CD1c-positive myeloid dendritic cell (primary cell): ENCODE results near the gene WDR6.
A peak's percentile ranks its signal among the peaks of the same experiment; 100 is the strongest.

Experiments used
- DNase-seq: peaks from one replicate; pipeline ENCODE4 v3.0.0-alpha.2; 2016; ENCODE audit errors: extremely low spot score

WDR6 gene

DNA sequence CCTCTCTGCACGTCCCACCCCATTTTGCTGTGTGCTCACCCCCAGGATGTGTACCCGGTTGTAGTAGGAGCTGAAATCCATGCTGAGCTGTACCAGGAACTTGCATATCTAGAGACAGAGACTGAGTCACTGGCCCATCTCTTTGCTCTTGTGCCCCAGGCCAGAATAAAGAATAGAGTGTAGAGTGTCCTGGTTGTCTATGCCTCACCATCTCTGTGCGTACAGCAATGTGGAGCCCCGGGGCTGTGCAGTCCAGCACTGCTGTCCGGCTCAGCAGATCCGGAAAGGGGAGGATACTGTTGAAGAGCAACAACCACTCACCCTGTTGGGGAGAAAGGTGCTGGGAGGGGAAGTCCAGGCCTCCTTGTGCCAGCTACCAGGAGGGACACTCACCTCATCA lies 8.6 kb downstream of the WDR6 start:
- no peak for DNase-seq

DNA sequence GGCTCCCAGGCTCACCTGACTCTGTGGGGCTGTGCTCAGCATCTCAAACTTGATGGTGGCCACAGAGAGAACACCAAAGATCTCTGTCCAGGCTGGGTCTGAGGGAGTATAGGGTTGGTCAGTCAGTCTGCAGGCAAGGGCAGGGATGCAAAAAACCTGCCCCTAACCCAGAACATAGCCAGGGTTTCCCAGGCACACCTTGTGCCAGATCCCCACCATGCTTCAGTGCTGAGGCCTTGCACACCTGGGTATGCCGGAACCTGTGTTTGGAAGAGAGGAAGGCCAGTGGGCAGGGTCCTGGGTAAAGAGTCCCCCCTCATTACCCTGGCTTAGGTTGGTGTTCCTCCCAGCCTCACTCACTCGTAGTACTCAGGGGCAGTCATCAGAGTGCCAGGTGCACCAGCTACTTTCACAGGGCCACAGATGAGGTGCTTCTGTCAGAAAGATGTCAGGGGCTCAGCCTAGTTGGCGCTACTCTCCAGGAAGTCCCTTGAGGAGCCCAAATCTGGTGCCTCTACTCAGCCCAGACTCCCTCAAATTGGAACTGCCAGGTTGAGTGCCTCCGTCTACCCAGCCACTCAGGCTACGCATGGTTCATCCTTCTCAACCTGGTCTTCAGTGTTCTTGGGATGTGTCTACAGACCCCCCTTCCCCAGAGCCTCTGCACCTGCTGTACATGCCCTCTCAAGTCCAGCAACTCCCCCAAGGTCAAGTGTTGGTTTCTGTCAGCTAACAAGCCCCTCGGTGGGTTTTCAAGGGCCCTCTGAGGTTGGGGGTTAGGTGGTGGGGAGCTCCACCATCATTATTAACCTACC lies 9.4 kb downstream of the WDR6 start:
- no peak for DNase-seq

DNA sequence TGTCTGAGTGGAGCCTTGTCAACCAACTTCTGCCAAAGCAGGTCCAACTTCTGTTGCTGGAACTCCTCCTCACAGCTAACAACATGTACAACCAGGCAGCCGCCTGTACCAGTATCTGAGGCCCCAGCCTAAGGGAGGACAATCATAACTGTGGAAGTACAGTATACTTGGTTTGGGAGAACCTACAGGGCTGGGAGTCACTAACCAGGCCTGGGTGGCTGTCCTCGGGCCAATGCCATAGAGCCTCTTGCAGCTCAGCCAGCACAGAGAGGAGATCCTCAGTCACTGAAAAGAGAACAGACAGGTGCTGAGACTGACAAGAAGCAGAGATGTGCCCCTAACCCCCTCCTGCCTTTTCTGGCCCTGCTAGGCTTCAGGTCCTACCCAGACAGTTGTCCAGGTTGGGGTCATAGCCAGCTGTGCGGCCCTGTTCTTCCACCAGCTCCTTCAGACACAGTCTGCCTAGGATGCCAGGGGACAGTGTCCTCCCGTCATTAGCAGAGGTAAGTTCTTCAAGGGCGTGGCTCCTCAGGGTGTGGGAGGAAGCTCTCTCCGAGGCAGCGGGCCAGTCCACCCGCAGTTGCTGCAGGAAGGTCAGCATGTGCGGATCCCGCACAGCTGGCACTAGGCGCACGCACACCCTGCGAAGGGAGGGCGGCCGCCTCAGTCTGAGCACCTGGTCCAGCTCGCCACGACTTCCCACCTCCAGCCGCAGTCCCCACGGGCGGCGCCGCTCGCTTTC lies 10.2 kb downstream of the WDR6 start:
- DNase-seq = peak; percentile 31

DNA sequence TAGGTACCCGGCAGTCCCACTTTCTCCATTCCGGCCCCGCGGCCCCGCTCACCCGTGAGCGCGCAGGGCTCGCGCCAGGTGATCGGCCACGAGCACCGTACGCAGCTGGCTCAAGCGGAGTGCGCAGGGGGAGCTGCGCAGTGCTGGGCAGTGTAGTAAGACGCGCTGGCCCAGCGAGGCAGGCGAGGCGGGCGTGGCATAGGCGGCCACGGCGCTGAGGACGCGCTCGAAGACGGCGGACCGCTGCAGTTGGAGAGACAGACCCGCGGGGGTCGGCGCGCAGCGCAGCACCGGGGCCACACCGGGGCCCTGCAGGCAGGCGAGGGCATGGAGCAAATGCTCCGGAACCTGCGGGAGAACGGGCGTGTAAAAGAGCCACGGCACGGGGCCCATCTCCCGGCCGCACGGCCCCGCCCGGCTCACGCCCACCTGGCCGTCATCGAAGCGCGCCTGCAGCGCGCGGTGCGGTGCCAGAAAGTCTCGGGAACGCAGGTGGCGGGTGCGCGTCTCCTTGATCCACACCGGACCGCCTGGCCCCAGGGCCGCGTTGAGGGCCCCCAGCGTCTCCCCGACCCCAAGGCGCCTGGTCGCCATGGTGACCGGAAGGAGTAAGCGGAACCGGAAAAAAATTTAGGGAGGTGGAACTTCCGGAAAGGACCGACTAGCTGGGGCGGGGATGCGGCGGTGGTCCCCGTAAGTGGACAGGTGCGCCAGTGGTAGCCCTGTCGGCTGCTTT lies 10.9 kb downstream of the WDR6 start, which contains the start of gene DALRD3:
TSS of gene DALRD3 (minus strand) at position 610 of the 736 bp plus-strand sequence. CDS start at position 594, 16 bp downstream.
- DNase-seq = peak; percentile 72

DNA sequence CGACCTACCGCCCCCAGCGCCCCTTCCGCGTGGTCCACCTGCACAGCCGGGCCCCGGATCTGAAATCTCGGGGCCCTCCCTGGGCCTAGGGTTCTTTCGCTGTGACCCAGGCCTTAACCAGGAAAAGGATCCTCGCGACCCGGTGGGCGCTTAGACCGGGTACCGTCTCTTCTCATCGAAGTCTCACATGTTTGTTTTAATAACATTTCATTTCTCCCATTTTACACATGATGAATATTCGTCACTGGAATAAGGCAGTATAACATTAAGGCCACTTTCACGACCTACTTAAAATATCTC lies 11.5 kb downstream of the WDR6 start:
- no peak for DNase-seq

DNA sequence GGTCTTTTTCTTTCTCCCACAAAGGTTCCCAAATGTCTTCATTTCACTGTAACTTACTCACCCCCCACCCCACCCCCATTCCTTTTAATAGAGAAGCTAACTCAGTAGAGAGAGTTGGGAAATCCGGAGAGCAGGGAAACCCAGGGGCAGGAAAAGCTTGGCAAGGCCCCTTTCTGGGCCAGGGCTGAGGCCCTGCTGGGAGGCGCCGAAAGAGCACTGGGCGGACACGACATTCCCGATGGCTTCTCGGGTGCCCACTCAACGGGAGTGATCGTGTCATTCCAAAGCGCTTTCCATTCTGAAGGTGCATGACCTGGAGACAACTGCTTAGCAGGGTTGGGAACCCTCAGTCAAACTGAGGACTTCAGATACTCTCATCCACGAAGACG lies 12.7 kb downstream of the WDR6 start:
- peak; percentile 49 for DNase-seq

DNA sequence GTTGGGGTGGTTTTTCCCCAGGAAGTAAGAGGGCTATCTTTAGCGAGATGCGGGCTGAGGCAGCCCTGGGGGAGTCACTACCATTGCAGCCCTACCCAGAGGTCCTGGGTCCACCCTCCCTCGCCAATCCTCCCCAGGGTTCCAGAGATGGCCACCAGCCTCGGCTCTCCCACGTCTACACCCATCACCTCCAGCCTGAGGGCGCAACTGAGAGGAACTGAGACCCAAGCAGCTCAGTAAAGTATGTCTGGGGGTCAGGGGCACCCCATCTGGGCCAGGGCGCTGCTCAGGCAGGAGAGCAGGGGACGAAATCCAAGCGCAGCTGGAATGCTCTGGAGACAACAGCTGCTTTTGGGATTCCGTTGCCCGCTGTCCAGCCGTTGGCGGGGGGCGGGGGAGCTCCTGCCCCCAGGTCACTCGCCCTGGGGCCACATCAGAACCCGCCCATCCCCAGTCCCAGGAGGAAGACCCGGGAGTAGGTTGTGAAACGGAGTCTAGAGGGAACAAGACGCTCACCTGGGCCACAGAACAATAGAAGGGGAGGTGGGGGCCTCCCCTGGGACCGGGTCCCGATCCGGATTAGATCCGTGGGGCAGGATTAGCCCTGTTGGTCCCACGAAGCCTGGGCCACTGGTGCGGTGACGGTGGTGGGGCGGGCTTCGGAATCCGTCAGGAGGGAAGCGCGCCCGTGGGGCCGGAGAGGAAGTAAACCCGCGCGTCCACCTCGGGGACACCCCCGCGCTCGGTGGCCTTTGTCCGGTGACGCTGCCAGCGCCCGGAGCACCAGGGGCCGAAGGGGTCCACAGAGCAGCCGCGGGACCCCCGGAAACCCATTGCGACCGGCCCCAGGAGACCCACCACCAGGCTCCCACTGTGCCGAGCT lies 13.4 kb downstream of the WDR6 start:
- DNase-seq = peak; percentile 89

DNA sequence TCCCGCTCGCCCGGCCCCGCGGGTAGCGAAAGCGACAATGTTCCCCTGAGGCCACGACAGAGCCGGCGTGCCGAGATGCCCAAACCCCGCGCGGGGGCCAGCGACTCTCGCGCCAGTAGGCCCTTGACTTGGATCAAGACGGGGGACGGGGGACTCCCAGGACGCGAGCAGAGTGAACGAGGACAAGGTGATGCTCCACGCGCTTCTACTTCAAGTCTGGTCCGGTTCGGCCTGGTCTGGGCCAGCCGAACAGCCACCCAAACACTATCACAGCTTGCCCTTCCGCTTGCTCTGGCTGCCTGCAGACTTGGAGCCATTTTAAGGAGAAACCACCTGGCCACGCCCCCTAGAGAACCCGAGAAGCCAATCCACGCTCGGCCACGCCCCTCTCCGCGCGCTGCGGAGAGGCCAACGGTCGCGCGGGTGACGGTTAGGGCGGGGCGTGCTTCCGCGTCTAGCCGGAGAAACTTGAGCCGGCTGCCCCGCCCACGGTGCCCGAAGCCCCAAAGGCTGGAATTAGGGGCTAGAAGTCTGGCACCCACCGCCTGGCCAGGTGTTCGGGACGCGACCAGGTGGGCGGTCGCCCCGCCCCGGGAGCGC lies 14.1 kb downstream of the WDR6 start:
- DNase-seq = peak; percentile 100

DNA sequence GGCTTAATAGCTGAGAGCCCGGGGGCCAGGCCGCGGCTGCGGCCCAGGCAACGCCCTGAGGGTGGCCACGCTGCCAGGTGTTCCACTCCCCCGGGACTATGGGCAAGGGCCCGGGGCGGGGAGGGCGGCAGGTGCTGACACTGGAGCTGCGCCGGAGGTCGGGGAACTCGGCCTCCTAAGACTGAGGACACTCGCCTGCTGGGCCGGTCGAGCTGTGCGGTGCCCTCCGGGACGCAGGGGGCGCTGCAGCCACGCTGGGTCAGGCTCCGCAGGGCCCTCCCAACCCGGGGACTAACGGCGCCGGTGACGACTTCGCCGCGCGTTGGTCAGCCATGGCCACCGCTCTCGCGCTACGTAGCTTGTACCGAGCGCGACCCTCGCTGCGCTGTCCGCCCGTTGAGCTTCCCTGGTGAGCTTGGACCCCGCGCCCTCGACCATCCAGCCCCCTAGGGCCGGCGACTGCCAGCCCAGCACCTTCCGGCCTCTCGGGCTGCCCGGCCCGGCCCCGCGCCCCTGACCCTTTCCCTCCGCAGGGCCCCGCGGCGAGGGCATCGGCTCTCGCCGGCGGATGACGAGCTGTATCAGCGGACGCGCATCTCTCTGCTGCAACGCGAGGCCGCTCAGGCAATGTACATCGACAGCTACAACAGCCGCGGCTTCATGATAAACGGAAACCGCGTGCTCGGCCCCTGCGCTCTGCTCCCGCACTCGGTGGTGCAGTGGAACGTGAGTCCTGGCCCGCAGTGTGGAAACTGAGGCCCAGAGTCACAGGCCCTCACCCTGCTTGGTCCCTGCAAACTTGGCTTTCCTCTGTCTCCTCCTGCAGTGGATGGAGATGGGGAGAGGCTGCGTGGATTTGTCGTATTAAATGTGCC lies 14.9 kb downstream of the WDR6 start, which contains the start of gene NDUFAF3:
TSS of gene NDUFAF3 (plus strand) at position 309 of the 875 bp plus-strand sequence. CDS start at position 333, 24 bp downstream.
- DNase-seq = peak; percentile 96

DNA sequence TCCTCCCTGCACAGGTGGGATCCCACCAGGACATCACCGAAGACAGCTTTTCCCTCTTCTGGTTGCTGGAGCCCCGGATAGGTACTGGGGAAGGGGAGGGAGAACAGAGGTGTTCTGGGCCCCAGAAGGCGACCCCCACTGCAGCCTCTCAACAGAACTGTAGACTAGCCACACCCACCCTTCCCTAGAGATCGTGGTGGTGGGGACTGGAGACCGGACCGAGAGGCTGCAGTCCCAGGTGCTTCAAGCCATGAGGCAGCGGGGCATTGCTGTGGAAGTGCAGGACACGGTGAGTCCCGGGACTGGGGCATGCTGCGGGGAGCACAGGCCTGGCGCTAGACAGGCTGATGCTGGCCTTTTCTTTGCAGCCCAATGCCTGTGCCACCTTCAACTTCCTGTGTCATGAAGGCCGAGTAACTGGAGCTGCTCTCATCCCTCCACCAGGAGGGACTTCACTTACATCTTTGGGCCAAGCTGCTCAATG lies 15.5 kb downstream of the WDR6 start:
- DNase-seq = no peak

DNA sequence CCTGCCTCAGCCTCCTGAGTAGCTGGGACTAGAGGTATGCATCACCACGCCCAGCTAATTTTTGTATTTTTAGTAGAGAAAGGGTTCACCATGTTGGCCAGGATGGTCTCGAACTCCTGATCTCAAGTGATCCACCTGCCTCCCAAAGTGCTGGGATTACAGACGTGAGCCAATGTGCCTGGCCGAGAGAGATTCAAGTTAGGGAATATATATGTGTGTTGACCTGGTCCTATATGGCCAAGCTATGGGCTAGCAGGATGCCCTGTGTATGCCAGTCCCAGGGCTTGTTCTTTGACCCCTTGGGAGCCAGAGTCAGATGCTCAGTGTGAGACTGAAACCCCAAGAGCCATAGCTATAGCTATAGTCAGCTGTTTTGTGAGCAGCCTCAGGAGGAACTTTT lies 16.6 kb downstream of the WDR6 start:
- no peak for DNase-seq

DNA sequence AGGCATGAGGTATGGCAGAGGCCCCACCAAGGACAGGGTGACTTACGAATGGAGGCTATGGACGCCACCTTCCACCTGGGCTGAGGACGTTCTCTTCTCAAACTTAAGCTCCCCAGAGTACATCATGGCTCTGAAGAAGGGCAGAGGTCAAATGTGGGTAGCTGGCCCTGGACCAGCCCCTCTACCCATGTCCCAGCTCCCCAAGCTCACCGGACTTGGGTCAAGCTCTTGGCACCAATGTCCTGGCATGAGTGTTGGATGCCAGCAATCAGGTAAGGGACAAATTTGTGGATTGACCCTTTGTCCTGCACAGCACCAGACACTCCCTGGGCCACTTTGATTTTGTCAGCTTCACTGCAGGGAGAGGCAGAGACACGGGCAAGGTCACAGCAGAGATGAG lies 17.3 kb downstream of the WDR6 start:
- no peak for DNase-seq

DNA sequence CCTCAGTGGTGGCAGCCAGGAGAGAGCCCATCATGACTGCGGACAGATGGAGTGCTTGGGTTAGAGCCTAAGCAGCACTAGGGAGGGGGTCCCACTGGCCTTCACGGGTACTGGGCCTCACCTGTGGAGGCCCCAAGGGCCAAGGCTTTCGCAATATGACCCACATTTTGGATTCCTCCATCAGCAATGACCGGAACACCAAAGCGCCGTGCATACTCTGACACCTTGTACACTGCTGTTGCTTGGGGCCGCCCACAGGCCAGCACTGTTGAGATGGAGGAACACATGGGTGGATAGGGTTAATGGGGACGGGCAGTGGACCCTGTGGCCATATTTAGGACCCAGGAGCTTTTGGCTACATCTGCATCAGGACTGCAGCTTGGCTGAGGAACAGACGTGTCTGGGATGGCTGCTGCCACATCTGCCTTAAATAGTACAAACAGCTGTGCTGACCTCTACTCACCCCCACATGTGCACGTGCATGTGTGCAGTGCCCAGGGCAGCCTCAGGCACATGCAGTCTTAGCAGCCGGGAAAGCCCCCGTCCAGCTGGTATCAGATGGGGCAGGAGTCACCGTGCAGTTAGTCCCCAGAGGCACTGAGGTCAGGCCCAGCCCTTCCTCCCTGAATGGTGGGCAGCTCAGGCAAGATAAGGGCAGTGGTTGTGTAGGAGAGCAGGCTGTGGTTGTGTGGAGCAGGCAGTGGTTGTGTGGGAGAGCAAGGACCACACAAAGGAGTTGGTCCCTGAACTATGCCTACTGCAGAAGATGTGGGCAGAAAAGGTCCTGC lies 18.0 kb downstream of the WDR6 start:
- DNase-seq = no peak

DNA sequence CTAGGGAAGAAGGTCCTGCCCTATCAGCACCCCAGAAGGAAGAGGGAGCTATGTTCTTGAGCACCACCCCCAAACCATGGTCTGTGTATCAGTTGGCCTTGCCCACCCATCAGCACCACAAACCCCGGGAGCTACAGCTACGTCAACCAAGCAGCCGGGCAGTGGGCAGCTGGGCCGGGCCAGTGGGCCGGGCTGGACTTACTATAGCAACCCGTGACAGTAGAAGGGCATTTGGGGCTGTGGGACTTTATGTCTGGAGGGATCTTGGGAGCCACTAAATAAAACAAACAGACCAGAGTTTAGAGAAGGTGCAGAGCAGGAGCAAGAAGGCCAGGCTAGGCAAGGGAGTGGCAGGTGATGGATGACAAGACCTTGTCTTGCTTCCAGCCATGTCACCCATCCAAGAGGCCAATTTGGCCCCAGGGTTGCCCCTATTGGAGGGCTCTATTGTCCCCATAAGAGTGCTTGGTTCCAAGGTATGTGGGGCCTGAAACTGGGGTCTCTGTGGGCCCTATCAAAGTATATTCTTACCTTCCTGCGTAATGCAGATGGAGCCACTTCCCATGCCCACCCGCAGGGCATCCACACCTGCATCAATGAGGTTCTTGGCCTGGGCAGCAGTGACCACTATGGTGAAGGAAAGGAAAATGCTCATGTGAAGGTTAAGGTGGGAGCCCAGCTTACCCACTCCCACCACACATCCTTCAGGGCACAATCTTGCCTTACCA lies 18.8 kb downstream of the WDR6 start:
- no peak for DNase-seq

DNA sequence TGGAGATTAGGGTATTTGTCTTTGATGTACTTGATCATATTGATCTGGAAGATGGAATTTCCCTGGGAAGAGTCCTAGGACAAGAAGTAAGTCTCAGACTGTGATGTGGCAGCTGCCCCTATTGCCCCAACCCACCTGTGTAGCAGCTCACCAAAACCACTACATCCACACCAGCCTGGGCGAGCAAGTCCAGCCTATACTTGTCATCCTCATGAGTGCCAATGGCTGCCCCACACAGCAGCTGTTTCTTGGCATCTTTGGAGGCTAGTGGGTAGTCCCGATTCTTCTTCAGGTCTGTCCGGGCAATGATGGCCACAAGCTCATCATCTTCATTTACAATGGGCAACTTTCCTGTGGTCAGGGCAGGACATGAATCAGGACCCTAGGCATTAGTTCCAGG lies 19.3 kb downstream of the WDR6 start:
- no peak for DNase-seq

DNA sequence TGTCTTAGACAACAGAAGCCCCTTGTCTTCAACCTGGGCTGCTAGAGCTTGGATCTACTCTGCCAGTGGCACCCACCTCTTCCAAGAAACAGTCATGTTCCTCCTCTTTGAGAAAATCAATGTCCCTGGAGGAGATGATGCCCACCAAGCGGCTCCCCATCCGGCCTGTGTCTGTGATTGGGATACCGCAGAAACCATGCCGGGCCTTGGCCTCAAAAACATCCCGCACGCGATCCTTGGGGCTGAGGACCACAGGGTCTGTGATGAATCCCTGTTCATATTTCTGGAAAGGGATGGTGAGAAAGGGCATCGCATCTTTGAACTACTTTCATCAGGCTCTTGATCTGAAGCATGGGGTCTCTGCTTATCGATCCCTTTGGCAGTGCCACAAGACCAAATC lies 20.4 kb downstream of the WDR6 start:
- DNase-seq = no peak

DNA sequence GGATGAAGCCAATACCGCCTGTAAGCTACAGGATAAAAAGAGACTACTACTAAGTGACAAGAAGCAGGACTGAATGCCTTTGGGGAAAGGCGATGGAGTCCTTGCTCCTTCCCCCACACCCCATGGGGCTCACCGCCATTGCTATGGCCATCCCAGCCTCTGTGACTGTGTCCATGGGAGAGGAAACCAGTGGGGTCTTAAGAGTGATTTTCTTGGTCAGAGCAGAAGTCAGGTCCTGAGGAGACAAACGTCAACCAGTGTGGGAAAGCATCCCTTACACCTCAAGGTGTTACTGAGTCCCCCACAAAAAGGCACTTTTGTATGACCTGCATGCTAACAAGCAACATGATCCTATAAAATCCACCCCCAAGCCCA lies 21.1 kb downstream of the WDR6 start:
- DNase-seq = no peak
